CD4-positive, alpha-beta T cell treated with Interleukin-15 for 4 hours (primary cell): ENCODE results near the gene SYNPO2.
"Not testable (repeated sequence)": the region's sequence is repeated elsewhere in the genome, so short reads cannot be mapped to it uniquely, and the experiment has no call there.

ENCODE experiments used
- DNase-seq: peaks from one replicate; pipeline ENCODE4 v3.0.0-alpha.2; 2020; ENCODE audit warnings: low spot score

The SYNPO2 gene

DNA sequence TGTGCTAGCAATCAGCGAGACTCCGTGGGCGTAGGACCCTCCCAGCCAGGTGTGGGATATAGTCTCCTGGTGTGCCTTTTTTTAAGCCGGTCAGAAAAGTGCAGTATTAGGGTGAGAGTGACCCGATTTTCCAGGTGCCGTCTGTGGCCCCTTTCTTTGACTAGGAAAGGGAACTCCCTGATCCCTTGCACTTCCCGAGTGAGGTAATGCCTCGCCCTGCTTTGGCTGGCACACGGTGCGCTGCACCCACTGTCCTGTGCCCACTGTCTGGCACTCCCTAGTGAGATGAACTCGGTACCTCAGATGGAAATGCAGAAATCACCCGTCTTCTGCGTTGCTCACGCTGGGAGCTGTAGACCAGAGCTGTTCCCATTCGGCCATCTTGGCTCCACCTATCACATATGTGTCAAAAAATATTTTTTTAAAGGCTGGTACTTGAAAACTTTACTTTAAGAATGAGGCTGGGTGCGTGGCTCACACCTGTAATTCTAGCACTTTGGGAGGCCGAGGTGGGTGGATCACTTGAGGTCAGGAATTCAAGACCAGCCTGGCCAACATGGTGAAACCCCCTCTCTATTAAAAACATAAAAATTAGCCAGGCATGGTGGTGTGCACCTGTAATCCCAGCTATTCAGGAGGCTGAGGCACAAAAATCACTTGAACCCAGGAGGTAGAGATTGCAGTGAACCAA lies 179.2 kb downstream of the SYNPO2 start:
- not testable (repeated sequence) for DNase-seq

DNA sequence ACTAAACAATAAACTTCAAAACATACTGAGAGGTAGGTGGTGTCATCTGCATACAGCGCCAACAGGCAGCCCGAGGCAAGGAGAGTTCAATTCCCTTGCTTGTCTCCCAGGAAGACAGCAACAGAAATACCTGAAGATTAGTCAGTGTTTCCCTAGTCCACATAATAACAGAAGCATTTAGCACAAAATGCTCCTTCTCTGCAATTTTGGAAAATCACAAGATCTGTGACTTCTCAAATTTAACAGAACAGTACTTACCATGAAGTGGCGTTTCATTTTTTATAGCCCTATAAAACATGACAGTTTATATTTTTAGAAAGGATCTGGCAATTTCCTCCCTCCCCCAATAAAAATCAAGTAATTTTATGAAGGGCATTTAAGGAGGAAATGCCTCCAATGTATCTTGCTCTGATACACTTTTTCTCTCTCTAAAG lies 179.9 kb downstream of the SYNPO2 start:
- no peak for DNase-seq

DNA sequence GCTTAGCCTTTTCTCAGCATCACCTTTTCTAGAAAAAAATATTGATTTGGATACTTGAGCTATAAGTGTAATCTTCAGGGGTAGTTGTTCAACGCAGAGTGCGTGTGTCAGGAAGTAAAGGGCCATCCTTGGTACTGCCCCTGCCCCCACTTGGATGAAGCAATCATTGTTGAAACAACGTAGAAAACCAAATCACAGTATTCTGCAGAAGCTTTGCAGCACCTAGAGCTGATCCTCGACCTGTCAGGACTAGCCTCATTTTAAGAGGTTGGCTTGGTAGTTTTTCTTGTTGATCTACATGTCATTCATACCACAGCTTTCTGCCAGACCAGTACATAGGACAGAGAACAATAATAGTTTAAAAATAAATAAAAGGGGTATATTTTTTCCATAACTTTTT lies 181.6 kb downstream of the SYNPO2 start:
- DNase-seq, result no peak

DNA sequence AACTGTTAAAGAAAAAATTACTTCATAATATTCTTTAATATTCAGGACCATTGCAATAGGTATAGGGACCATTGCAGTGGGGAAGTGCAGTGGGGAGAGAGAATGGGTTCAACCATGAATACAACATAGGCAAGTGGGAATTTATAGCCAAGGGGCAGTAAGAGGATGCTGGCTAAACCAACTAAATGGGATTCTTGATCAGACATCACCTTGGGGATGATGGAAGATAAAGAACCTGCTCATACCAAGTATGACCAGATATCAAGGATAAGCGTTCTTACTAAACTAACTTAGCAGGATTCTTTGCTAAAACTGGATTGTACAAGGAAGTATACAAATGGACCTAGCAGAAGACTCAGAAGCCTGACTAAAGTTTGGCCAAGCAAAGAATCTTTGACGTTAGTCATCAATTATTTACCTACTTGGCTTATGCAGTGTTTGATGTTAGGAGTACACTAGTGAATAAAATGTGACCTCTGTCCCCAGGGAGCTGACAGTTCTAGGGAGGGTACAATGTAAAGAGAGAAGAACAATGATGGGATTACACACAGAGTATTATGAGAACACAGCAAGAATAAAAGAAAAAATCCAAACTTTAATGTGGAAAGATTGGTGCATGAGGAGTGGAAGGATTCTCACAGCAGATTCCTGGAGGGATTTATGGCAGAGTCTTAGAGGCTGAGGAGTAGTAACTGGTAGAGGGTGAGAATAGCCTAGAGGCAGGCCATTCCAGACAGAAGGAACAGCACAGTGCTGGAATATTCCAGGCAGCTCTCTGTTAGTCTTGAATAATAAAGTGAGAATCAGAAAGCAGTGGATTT lies 192.3 kb downstream of the SYNPO2 start:
- DNase-seq, result no peak

DNA sequence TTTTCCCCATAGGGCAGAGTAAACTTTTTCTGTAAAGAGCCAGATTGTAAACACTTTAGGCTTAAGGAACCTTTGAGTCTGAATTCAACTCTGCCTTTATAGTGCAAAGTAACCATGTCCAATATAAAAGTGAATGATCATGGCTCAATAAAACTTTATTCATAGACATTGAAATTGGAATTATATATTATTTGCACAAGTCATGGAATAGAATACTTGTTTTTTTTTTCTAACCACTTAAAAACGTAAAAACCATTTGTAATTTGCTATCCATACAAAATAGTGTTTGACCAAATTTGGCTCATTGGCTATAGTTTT lies 192.8 kb downstream of the SYNPO2 start:
- DNase-seq, result no peak

DNA sequence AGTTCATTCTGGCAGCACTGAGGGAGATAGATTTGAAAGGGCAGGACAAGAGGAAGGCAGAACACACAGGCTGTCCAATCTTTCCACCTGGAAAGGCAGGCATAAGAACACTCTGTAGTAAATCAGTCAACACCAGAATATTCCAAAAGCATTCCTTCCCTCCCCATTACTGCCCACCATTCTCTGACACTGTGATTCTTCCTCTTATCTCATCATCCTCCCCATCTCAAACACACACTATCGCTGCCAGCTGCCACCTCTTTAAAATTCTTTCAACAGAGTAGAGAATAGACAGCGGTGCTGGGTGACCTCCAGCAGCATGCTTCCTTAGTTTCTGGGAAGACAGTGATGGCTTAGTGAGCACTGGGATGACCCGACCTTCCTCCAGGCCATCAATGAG lies 193.3 kb downstream of the SYNPO2 start:
- DNase-seq, result no peak

DNA sequence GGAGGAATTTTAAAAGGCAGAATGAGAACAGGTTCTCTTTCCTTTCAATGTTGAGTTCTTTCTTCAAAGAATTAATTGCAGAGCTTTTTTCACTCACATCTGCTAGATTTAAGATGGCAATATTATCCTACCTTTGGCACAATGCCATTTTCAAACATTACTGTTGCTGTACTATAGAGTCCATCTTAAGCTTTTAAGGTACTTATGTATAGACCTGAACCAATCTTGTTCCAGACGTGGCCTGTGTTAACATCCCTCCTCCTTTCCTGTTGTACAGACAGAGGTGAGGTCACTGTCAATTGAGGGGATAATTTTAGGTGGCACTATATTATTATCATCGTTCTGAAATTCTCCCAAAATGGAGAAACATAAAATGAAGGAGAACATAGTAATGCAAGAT lies 194.0 kb downstream of the SYNPO2 start:
- no peak for DNase-seq

DNA sequence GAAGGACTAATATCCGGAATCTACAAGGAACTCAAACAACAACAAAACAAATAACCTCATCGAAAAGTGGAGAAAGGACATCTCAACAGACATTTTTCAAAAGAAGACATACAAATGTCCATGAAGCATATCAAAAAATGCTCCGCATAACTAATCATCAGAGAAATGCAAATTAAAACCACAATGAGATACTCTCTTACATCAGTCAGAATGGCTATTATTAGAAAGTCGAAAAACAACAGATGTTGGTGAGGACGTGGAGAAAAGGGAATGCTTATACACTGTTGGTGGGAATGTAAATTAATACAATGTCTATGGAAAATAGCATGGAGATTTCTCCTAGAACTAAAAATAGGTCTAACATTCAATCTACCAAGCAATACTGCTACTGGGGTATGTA lies 195.9 kb downstream of the SYNPO2 start:
- no peak for DNase-seq

DNA sequence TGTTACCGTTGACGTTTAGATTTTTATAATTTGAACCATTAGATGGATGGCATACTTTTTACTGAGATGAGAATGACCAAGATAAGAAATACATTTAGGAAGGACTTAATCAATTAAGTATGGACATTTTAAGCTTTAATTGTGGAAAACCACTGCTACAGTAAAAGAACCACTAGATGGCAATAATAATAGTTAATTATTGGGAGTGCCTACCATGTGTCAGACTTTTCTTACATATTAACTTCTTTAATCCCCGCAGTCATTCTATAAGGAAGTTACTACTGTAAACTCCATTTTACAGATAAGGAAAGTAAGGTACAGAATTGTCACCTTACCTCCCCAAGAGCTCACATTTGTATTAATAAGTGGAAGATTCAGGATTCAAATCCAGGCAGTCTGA lies 198.5 kb downstream of the SYNPO2 start:
- no peak for DNase-seq

DNA sequence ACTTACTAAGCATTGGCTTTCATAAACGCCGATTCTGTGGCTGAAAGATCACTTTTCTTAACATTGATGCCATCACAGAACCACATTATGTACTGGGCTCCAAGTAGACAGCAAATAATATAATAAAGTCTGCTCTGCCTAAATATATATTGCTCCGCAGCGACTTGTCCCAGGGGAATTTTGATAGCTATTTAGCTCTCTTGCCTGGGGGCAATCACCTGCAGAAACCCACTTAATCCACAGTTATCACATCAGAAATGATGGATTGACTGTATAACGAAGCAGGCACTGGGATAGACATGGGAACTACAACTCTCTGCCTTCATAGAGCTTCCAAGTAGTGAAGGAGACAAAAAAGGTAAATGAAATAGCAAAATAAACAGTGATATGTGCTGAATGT lies 199.0 kb downstream of the SYNPO2 start:
- no peak for DNase-seq

DNA sequence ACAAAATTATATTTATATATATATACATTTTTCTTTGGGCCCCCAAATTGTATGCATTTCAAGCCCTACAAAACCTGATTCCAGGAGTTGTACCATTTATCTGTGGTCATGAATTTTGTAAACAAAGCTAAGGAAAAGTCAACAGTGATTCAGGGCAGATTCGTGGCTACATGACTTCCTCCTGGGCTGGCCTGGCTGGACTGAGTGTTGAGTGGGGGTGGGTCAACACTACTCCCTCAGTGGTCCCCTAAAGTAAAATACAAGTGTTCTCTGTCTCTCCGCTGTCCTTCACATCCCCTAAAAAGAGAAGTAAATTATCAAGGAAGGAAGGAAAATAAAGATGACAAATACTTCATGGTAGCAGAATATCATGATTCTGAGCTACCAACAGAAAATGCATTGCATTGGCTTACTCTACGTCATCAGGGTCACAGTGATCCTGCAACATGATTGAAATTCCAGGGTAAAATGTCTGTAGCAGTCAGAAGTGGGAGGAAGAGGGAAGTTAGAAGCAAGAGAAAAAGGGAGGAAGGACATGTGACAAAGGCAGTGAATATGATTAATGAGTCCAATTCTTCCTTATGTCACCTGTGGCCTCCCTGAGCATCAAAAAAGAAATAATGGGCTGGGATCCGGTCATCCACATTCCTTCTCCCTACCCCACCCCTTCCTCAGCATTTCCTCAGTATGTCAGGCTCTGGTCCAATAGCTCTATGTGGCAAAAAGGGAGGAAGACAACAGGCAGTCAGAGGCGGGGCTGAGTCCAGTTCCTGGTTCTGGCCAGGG lies 204.6 kb downstream of the SYNPO2 start:
- no peak for DNase-seq

DNA sequence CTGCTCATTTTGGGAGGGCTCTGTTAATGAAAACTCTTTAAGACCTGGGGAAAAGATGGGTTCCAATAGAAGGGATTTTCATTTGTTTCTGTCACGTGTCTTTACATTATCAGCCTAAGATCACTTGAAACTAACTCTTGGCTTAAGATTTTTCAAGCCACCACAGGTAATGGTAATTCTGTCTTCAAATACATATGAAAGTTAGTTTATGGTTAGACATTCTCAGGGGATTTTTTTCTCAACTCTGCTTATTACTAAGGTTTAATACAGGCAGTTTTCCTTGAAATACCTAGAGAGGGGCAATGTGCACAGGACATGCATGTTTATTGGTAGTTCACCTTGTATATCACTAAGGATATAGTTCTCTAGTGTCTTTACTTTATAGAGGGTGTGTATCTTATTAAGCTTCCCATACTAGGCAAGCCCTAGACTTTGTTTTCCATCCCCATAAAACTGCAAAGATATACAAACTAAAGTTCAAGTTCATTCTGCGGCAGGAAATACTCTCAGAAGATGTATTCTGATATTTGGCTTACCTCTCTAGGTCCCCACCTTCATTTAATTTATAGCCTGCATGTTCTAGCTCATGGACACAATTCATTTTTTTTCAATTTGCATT lies 208.7 kb downstream of the SYNPO2 start:
- no peak for DNase-seq

DNA sequence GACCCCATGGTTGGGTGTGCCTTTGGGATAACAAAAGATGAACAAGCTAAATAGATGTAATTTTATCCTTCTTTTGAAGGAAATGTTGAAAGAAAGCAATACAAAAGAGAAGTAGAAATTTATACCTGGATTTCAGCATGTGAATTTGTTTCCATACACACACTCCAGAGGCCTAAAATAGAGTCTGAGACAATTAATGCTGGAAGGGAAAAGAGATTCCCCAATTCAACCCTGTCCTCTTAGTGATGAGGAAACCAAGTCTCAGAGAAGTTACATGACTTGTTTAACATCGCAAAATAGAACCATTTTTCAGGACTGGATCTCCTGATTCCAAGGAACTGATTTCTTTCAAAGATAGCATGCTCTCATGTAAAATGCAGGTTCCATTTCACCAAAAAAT lies 209.7 kb downstream of the SYNPO2 start:
- no peak for DNase-seq

DNA sequence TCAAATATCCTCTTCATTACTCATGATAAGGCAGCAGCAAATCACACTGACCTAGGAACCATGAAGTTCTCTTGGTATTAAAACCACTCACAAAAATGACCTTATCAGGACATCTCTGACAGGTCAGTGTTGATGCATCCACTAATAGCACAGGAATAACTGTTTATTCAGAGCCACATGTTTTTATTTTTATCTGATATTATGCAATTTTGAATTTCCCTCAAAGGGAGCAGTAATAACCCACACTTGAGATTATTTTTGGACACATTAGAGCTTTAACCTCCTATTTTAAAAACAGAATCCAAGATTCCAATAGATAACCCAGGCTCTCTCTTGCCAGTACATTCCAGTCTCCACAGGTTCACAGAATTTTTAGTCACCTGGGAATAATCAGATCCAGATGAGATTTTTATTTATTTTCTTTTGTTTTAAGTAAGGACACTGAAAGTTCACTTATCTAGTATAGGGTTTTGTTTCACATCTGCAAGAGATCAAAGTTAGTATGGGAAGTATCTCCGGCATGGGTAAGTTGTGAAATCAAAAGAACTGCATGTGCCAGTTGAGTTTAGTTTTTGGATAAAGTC lies 210.7 kb downstream of the SYNPO2 start:
- no peak for DNase-seq

DNA sequence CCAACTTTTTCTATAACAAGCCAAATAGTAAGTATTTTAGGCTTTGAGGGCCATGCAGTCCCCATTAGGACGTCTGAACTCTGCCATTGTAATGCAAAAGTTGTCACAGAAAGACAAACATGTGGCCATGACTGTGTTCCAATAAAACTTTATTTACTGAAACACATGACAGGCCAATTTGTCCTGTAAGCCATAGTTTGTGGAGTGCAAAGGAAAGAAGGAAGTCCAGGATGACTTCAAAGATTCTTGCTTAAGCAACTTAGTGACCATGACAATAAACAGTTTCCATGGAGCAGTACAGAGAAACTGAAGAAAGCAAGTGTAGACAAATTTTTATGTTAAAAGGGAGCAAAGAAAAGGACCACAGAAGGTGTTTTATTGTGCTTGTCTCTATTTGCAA lies 212.0 kb downstream of the SYNPO2 start:
- no peak for DNase-seq

DNA sequence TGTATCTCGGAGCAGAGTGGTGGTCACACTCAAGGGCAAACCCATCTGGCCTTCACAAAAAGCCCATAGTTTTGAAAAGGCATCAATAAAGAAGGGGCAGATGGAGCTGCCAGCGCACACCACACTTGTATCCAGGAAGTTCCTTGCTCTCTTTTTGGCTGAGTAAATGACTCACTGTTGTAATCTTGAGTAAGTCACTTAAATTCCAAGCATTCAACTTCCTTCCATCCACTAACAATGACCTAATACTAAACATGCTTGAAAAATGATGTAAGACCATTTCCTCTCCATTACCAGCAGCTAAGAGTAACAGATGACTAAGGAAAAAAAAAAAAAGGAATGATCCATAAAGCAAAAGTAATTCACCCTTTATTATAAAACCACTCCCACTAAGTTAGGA lies 214.6 kb downstream of the SYNPO2 start:
- DNase-seq, result no peak

DNA sequence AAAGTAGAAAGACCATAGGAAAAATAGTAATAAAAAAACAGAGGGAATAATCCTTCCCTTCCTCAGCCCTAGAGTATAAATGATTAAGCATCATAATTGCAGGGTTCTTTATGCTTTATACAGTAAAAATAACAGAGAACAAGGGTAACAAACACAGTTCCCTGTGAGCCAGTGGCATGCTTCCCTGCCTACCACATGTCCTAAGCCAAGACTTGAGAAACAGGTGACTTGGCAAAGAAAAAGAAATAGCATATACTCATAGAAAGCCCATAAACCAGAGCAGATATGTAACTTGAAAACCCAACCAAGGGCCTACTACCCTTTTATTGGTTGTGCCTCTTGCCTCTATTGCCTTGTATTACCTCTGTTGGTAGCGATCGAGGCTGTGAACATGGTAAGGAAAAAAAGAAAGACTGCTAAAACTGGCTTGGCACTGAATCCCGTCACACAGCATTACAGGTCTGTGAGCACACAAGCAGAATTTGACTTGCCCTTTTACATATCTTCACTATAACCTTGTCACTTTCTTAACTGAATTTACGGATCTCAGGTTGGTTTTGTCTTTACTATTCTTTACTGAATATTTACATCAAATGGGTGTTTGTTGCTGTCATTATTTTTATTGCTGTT lies 216.1 kb downstream of the SYNPO2 start:
- no peak for DNase-seq

DNA sequence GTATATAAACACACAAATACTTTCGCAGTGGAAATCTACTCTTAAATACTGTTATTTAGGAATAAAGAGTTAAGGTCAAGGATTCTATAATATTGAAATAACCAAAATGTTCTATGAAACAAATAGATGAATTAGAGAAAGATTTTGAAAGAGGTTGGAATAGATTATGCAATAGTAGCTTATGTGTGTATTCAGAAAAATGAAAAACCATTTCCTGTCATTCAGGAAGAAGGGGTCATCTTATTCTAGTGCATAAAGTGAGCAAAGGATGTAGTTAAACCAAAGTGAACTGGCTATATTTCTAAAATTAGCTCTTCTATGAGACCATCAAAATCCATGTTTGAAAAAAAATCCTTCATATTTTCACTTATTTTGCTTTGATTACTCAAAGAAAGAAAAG lies 217.0 kb downstream of the SYNPO2 start:
- no peak for DNase-seq

DNA sequence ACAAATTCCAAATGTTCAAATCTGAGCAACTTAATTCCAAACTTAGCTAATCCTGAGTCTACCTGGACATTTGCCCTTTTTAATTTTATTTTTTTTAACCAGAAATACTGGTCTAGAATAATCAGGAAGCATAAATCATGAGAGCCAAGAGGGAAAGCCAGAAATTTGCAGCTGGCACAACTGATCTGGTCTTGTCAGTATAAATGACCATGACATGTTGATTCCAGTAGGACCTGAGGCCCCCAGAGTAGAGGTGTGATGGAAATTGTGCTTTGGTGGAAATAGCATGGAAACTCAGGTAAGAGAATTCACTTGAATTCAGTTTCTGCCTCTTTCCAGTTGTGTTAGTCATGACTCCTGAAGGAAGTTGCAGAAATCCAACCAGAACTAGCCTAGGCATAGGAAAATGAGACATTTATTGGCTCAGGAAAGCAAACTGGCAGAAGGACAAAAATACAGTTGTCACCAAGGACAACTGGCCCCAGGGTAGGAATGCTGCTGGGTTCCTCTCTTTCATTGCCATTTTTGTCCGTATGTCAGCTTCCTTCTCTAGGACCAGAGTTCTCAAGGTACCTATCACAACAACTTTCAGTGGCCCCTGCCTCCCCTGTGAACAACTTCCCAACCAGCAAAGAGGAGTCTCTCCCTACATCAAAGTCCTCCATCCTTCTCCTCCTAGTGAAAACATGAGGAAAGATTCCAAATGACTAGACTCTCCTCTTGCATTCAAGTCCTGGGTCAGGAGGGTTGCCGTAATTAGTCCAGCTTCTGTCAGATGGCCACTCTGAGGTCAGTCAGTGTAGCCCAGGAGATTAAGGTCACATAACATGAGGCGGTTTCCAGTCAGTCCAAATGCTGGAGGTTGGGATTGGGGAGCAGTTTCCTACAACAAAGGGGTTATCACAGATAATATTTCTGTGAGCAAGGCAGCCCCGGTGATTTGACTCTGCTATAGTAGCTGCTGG lies 217.7 kb downstream of the SYNPO2 start:
- DNase-seq, result no peak

DNA sequence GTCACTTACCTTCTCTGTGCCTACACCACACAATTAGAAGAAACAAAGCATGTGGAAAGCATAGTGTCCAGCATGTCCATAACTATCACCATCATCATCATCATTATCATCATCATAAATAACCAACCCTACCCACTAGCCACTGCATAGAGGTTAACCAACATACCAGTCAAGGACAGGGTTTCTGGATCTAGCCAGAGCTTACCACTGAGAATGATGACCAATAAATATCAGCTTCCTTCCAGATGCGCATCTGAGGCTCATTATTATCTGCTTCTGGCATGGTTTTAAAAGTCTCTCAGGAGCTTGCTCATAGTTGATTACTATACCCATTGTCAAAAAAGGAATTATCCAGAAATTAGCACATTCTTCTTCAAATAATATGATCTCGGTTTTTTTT lies 221.5 kb downstream of the SYNPO2 start:
- DNase-seq, result no peak
